Measurements from ENCODE around the gene MLXIP. TPM values are rescaled to one million over a fixed set of nuclear protein-coding genes. Genes with fewer than 3 reads are reported as not detected.
"Not testable (repeated sequence)": the region's sequence is repeated elsewhere in the genome, so short reads cannot be mapped to it uniquely, and the experiment has no call there.

MLXIP gene
- total RNA-seq, 4 donors from 2014 or later, result 99.5 to 302 (median 151) TPM

GRCh38 chr12:122168492-122168891 is 89.9 kb downstream of the MLXIP start:
- no peaks in the 10 kb centered on the region for H3K36me3 ChIP-seq
- 84 to 90% methylated on average over 2 to 3 of the region's 3 CpGs for WGBS, 2 donors (ENCODE audit: low coverage in 1 of 2)
- in situ Hi-C loops (cut with MboI; ENCODE audit: low pct_ligation_motif_present in 1 of 4, low pct_unique_long_range_greater_than_20kb in 1 of 4, low sequenced_read_pairs in 3 of 4) (no loop called here), intact Hi-C loops (cut with DNase I; ENCODE audit: low total_unique reads) (no loop called here)
- TF ChIP-seq POLR2AphosphoS5 (IDR thresholded peaks at IDR 0.05), result no peak
- no peak for TF ChIP-seq POLR2A (IDR thresholded peaks at IDR 0.05)
- no peak for TF ChIP-seq EP300 (IDR thresholded peaks at IDR 0.05; ENCODE audit: low read depth)
- TF ChIP-seq CTCF (IDR thresholded peaks at IDR 0.05), result no peak
- no peaks in the 10 kb centered on the region for H3K27me3 ChIP-seq
- no peak for DNase-seq
- H3K4me3 ChIP-seq, result no peak overlapping the region
- H3K27ac ChIP-seq, result no peak overlapping the region
- no peaks in the 10 kb centered on the region for H3K4me1 ChIP-seq
- no peaks in the 10 kb centered on the region for H3K9me3 ChIP-seq

GRCh38 chr12:122171399-122171798 is 92.8 kb downstream of the MLXIP start:
- 85 to 100% methylated on average over 2 to 5 of the region's 5 CpGs for WGBS, 2 donors (ENCODE audit: low coverage in 1 of 2)
- in situ Hi-C loops (cut with MboI; ENCODE audit: low pct_ligation_motif_present in 1 of 4, low pct_unique_long_range_greater_than_20kb in 1 of 4, low sequenced_read_pairs in 3 of 4), result no loop called here
- no peak overlapping the region for H3K27ac ChIP-seq
- DNase-seq, result no peak
- intact Hi-C loops (cut with DNase I; ENCODE audit: low total_unique reads), result no loop called here
- no peak for TF ChIP-seq CTCF (IDR thresholded peaks at IDR 0.05)
- H3K4me3 ChIP-seq, result no peak overlapping the region
- no peaks in the 10 kb centered on the region for H3K36me3 ChIP-seq
- H3K9me3 ChIP-seq, result no peaks in the 10 kb centered on the region
- no peaks in the 10 kb centered on the region for H3K4me1 ChIP-seq
- no peaks in the 10 kb centered on the region for H3K27me3 ChIP-seq

- H3K4me3 ChIP-seq, result no peak overlapping the region
- no peaks in the 10 kb centered on the region for H3K36me3 ChIP-seq
- no peaks in the 10 kb centered on the region for H3K4me1 ChIP-seq
- 65 to 70% methylated on average over 5 to 17 of the region's 17 CpGs for WGBS, 2 donors (ENCODE audit: low coverage in 1 of 2)
- H3K27me3 ChIP-seq, result no peaks in the 10 kb centered on the region
- no peak overlapping the region for H3K27ac ChIP-seq
- intact Hi-C loops (cut with DNase I; ENCODE audit: low total_unique reads) (no loop called here), in situ Hi-C loops (cut with MboI; ENCODE audit: low pct_ligation_motif_present in 1 of 4, low pct_unique_long_range_greater_than_20kb in 1 of 4, low sequenced_read_pairs in 3 of 4) (no loop called here)
- DNase-seq, result no peak
- H3K9me3 ChIP-seq, result no peaks in the 10 kb centered on the region
- TF ChIP-seq POLR2AphosphoS5 (IDR thresholded peaks at IDR 0.05) (no peak), POLR2A (IDR thresholded peaks at IDR 0.05) (no peak), CTCF (IDR thresholded peaks at IDR 0.05) (no peak), EP300 (IDR thresholded peaks at IDR 0.05; ENCODE audit: low read depth) (no peak)
Observed at GRCh38 chr12:122172262-122172939, 93.8 kb downstream of the MLXIP start.

GRCh38 chr12:122174155-122174845 is 95.7 kb downstream of the MLXIP start, which contains the start of gene IL31:
IL31 (minus strand) TSS chr12:122174221; CDS start chr12:122174172, 49 bp downstream.
- 84 to 93% methylated on average over 3 to 17 of the region's 17 CpGs for WGBS, 2 donors (ENCODE audit: low coverage in 1 of 2)
- TF ChIP-seq CTCF (IDR thresholded peaks at IDR 0.05), result no peak
- TF ChIP-seq EP300 (IDR thresholded peaks at IDR 0.05; ENCODE audit: low read depth), result no peak
- TF ChIP-seq POLR2AphosphoS5 (IDR thresholded peaks at IDR 0.05), result no peak
- no peak for TF ChIP-seq POLR2A (IDR thresholded peaks at IDR 0.05)
- H3K27me3 ChIP-seq, result no peaks in the 10 kb centered on the region
- no peak within 1 kb of the TSS for H3K27ac ChIP-seq
- no peak for DNase-seq
- no peaks in the 10 kb centered on the region for H3K4me1 ChIP-seq
- H3K36me3 ChIP-seq, result no peaks in the 10 kb centered on the region
- in situ Hi-C loops (cut with MboI; ENCODE audit: low pct_ligation_motif_present in 1 of 4, low pct_unique_long_range_greater_than_20kb in 1 of 4, low sequenced_read_pairs in 3 of 4), result no loop called here
- H3K4me3 ChIP-seq, result no peak within 1 kb of the TSS
- intact Hi-C loops (cut with DNase I; ENCODE audit: low total_unique reads), result no loop called here
- no peaks in the 10 kb centered on the region for H3K9me3 ChIP-seq

GRCh38 chr12:122176473-122176872 is 97.9 kb downstream of the MLXIP start:
- intact Hi-C loops (cut with DNase I; ENCODE audit: low total_unique reads); H3K27ac ChIP-seq; H3K4me3 ChIP-seq; H3K27me3 ChIP-seq; H3K36me3 ChIP-seq; DNase-seq; H3K4me1 ChIP-seq; H3K9me3 ChIP-seq: not testable (repeated sequence)
- in situ Hi-C loops (cut with MboI; ENCODE audit: low pct_ligation_motif_present in 1 of 4, low pct_unique_long_range_greater_than_20kb in 1 of 4, low sequenced_read_pairs in 3 of 4), result loop anchor here in 1 of 4 donors (25.0 kb wide), 1 partner anchor 264 kb away; the partner anchor contains the start of gene CFAP251
- WGBS, 2 donors (ENCODE audit: low coverage in 1 of 2), result 82 to 100% methylated on average over 1 to 4 of the region's 4 CpGs

Data from transverse colon (tissue), 4 donors.